PC-9 (cell line): Measurements from ENCODE around the gene KRT27.

ENCODE experiments used
- CTCF ChIP-seq: fragments of 200-600 bp; sonication (generic); conservative IDR thresholded peaks from 2 replicates; pipeline ENCODE4 v1.6.1; 2017; ENCODE audit warnings: mixed run types, antibody characterized with exemption, mild to moderate bottlenecking, moderate library complexity
- EZH2 ChIP-seq: fragments of 200-600 bp; sonication (generic); IDR thresholded peaks from 2 replicates; pipeline ENCODE4 v1.8.0; 2017; ENCODE audit warnings: antibody characterized with exemption, low read depth

GRCh38 chr17:40794466-40794865 lies 12.1 kb upstream of the KRT27 start:
- TF ChIP-seq CTCF (no peak), EZH2 (no peak)
